GM18873 (cell line): ENCODE measurements around the gene SLC16A8.

ENCODE experiments used
- ATAC-seq: cut with Tn5 transposase; IDR thresholded peaks from one replicate; pipeline ENCODE4 v1.9.1; 2021; ENCODE audit warnings: mild to moderate bottlenecking, moderate library complexity, moderate number of reproducible peaks; ENCODE audit not compliant: unreplicated experiment, low FRiP score

SLC16A8 gene

DNA sequence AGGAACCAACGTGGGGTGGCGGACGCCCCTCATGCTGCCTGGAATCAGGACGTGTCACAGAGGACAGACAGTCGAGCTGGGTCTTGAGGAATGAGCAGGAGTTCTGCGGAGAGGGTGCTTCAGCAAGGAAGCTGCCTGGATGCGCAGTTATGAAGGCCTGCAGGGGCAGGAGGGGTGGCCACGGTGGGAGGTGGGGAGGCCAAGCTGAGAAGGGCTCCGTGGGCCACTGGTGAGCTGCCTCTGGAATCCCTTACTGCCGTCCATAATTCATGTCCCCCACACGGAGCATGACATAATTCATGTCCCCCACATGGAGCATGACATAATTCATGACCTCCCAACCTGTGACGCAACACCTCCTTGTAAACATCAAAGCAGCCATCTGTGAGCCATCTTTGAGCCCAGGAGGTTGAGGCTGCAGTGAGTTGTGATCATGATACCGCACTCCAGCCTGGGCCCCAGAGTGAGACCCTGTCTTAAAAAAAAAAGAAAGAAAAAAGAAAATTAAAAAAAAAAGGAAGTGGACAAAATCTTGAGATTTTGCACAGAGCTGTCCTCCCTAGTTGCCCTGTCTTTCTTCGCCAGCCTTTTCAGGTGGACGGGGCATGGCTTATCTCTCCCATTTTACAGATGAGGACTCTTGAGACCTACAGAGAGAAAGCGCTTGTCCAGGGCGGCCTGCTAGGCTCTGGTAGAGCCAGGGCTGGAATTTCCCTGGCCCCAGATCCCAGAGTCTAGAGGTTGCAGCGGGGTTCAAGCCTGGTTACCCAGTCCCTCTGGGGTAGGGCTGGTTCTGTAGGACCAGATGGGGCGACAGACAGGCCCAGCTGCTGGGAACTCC, 51.1 kb downstream of the SLC16A8 start:
- no peak for ATAC-seq

DNA sequence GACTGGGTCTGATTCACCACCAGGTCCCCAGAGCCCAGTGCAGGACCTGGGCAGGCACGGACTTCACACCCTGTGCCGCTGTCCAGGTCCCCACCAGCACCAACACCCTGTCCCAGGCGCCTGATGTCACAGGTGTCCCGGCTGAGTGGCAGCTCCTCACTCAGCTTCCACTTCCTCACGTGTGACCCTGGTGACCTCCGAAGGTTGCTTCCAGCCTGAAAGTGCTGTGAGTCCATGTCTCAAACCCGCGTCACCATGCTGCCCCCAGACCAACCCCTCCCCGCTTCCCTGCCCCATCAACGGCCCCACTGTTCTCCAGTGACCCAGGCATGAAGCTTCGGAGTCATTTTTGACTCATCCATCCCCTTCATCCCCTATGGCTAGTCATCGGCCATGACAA, 52.5 kb downstream of the SLC16A8 start:
- no peak for ATAC-seq

GRCh38 chr22:38030311-38031133, 53.5 kb downstream of the SLC16A8 start:
- ATAC-seq, result no peak

GRCh38 chr22:38029901-38030300, 54.1 kb downstream of the SLC16A8 start:
- no peak for ATAC-seq

- no peak for ATAC-seq
Measured at GRCh38 chr22:38029370-38029769, 54.6 kb downstream of the SLC16A8 start.

GRCh38 chr22:38028344-38029130, 55.4 kb downstream of the SLC16A8 start:
- no peak for ATAC-seq
